Neutrophil (primary cell): Measurements from ENCODE around the gene BCL7B.
"Not testable (repeated sequence)": the region's sequence is repeated elsewhere in the genome, so short reads cannot be mapped to it uniquely, and the experiment has no call there.

ENCODE experiments used
- H3K27ac ChIP-seq: fragments of 200-600 bp; sonication (generic); 2 replicates; pipeline ENCODE4 v1.5.1; 2016; ENCODE audit warnings: mild to moderate bottlenecking, moderate library complexity
- H3K27me3 ChIP-seq: fragments of 200-600 bp; sonication (generic); 2 replicates; pipeline ENCODE4 v1.6.0; 2016; ENCODE audit warnings: mild to moderate bottlenecking
- H3K36me3 ChIP-seq: fragments of 200-600 bp; sonication (generic); 2 replicates; pipeline ENCODE4 v1.5.1; 2017
- H3K4me1 ChIP-seq, 2 experiments: fragments of 200-600 bp in 1 of 2; sonication (generic) in 1 of 2; 1 replicate in 1 of 2; 2 replicates in 1 of 2; pipeline versions ENCODE4 v1.5.1 to v1.6.1; 2013 to 2016; ENCODE audit warnings: low read depth in 1 of 2, low read length in 1 of 2, mild to moderate bottlenecking in 1 of 2, moderate library complexity in 1 of 2; ENCODE audit not compliant: control insufficient read depth in 1 of 2, insufficient read depth in 1 of 2
- H3K4me3 ChIP-seq, 2 experiments: fragments of 200-600 bp in 1 of 2; sonication (generic) in 1 of 2; 1 replicate in 1 of 2; 2 replicates in 1 of 2; pipeline ENCODE4 v1.5.1; 2013 to 2016; ENCODE audit warnings: low read depth in 1 of 2, low read length in 1 of 2, mild to moderate bottlenecking in 1 of 2, moderate library complexity in 1 of 2
- H3K9me3 ChIP-seq: fragments of 200-600 bp; sonication (generic); 2 replicates; pipeline ENCODE4 v1.5.1; 2016
- CTCF ChIP-seq: fragments of 200-600 bp; sonication (generic); IDR thresholded peaks from 2 replicates; pipeline ENCODE4 v1.5.1; 2016; ENCODE audit warnings: antibody characterized with exemption

The BCL7B gene

DNA sequence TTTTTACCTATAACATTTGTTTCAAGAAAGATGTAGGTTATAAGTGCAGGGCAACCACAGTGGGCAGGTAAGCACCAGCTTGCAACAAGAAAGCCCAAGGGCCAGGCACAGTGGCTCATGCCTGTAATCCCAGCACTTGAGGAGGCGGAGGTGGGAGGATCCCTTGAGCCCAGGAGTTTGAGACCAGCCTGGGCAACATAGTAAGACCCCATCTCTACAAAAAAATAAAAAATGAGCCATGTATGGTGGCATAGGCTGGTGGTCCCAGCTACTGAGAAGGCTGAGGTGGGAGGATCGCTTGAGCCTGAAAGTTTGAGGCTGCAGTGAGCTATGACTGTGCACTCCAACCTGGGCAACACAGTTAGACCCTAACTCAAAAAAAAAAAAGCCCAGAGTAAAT, 12.8 kb downstream of the BCL7B start:
- H3K27me3 ChIP-seq, result no peaks in the 10 kb centered on the region
- H3K4me3 ChIP-seq, result no peak overlapping the region
- no peaks in the 10 kb centered on the region for H3K9me3 ChIP-seq
- TF ChIP-seq CTCF, result no peak
- no peaks in the 10 kb centered on the region for H3K4me1 ChIP-seq
- no peak overlapping the region for H3K27ac ChIP-seq
- H3K36me3 ChIP-seq, result peaks cover 59% of the 10 kb centered on the region

GRCh38 chr7:73541722-73542121, 15.8 kb downstream of the BCL7B start:
- Histone ChIP-seq H3K9me3 (no peaks in the 10 kb centered on the region), H3K4me3 (no peak overlapping the region), H3K27ac (no peak overlapping the region), H3K27me3 (no peaks in the 10 kb centered on the region), H3K4me1 (no peaks in the 10 kb centered on the region), H3K36me3 (peaks cover 71% of the 10 kb centered on the region)
- TF ChIP-seq CTCF, result no peak

GRCh38 chr7:73539709-73540108, 17.8 kb downstream of the BCL7B start:
- H3K4me3 ChIP-seq, result no peak overlapping the region
- H3K27me3 ChIP-seq, result no peaks in the 10 kb centered on the region
- no peaks in the 10 kb centered on the region for H3K4me1 ChIP-seq
- H3K9me3 ChIP-seq, result no peaks in the 10 kb centered on the region
- peaks cover 85% of the 10 kb centered on the region for H3K36me3 ChIP-seq
- no peak for TF ChIP-seq CTCF
- H3K27ac ChIP-seq, result no peak overlapping the region

DNA sequence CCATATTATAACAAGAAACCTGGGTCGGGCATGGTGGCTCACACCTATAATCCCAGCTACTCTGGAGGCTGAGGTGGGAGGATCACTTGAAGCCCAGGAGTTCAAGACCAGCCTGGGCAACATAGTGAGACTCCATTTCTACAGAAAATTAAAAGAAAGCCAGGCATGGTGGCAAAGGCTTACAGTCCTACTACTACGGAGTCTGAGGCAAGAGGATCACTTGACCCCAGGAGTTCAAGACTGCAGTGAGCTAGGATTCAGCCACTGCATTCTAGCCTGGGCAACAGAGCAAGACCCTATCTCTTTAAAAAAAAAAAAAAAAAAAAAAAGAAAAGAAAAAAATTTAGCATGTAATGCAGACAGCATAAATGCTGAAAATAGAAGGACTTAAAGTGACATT, 19.0 kb downstream of the BCL7B start:
- not testable (repeated sequence) for H3K27me3 ChIP-seq, H3K4me3 ChIP-seq, H3K9me3 ChIP-seq, H3K27ac ChIP-seq, H3K4me1 ChIP-seq
- peaks cover 85% of the 10 kb centered on the region for H3K36me3 ChIP-seq

DNA sequence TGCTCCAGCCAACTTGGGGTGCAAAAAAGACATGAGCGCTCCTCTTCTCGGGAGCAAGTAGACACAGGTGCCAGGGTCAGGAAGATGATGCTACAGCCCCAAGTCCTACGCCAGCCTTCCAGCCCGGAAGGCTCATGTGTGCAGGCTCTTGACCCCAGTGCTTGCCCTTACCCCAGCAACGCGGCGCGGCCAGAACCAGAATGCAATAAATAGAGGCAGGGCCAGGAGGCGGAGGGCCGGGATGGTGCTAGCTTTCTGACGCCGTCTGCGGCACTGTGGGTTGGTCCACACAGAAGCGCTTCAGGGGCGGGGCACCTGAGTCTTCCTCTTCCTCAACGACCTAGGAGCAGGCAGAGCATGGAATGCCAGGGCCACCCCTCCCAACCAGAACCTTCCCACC, 20.4 kb downstream of the BCL7B start:
- no peak overlapping the region for H3K4me3 ChIP-seq
- H3K27me3 ChIP-seq, result no peaks in the 10 kb centered on the region
- no peaks in the 10 kb centered on the region for H3K4me1 ChIP-seq
- no peak overlapping the region for H3K27ac ChIP-seq
- no peak for TF ChIP-seq CTCF
- H3K36me3 ChIP-seq, result peaks cover 77% of the 10 kb centered on the region
- H3K9me3 ChIP-seq, result no peaks in the 10 kb centered on the region

DNA sequence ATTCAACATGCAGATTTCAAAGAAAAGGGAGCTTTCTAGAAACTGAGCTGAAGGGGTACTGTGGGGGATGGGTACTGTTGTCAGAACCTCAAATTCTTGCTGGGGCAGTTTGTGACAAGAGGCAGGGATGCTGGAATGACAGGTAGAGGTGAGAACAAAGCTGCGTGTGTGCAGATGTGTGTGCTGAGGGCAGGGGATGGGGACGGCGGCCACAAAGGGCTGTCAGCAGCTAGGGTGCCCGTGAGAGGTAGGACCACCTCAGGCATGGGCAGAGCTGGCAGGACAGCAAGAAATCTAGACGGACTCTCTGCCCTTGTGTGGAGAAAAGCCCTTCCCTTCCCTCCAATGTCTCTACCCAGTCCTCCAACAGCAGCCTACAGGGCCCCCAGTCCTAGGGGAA, 21.0 kb downstream of the BCL7B start:
- TF ChIP-seq CTCF, result no peak
- Histone ChIP-seq H3K36me3 (peaks cover 71% of the 10 kb centered on the region), H3K4me1 (no peaks in the 10 kb centered on the region), H3K27me3 (no peaks in the 10 kb centered on the region), H3K9me3 (no peaks in the 10 kb centered on the region), H3K27ac (no peak overlapping the region), H3K4me3 (no peak overlapping the region)

DNA sequence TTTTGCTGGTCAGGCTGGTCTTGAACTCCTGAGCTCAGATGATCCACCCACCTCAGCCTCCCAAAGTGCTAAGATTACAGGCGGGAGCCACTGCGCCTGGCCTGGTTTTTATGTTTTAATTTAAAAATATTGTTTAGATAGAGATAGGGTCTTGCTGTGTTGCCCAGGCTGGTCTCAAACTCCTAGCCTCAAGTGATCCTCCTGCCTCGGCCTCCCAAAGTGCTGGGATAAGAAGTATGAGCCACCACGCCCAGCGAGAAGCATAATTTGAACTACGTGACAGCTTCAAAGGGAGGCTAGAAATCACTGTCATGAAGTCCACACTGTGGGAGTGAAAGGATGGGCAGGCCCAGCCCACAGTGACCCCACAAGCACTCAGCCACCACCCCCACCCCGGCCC, 21.6 kb downstream of the BCL7B start:
- H3K4me1 ChIP-seq, H3K27ac ChIP-seq, H3K4me3 ChIP-seq, H3K27me3 ChIP-seq, H3K9me3 ChIP-seq: not testable (repeated sequence)
- H3K36me3 ChIP-seq, result peaks cover 70% of the 10 kb centered on the region
